H1 (cell line): ENCODE results near the gene PDZD2. TPM values are rescaled to one million over a fixed set of nuclear protein-coding genes. Genes with fewer than 3 reads are reported as not detected.

ENCODE experiments used
- CTCF ChIA-PET: fragments of 300-600 bp; sonication (Branson Sonifier 250); formaldehyde crosslinking; loops from one replicate; lab custom pipeline; 2021; ENCODE audit not compliant: partially characterized antibody; lab: Charles Lee
- POLR2A ChIA-PET: fragments of 300-600 bp; sonication (Branson Sonifier 250); formaldehyde crosslinking; loops from one replicate; lab custom pipeline; 2021; ENCODE audit warnings: inconsistent platforms; ENCODE audit not compliant: partially characterized antibody; lab: Charles Lee
- DNase-seq, 2 experiments: peaks; one replicate each; pipeline versions ENCODE4 v3.0.0 to v3.0.0-alpha.2; 2010 to 2022; ENCODE audit warnings: low spot score in 2 of 2, low read depth in 1 of 2, mixed read lengths in 1 of 2
- FAIRE-seq: peaks from 2 replicates; lab custom pipeline; 2011; peaks lifted over from hg19 to GRCh38; lab: Jason Lieb, UNC
- H2AFZ ChIP-seq: 2 replicates; pipeline ENCODE4 v1.8.1; 2012; ENCODE audit warnings: low read length, inconsistent platforms
- H2AK5ac ChIP-seq: 2 replicates; pipeline ENCODE4 v1.6.1; 2013; ENCODE audit warnings: low read depth, low read length
- H2BK120ac ChIP-seq: replicated peaks from 2 replicates; pipeline ENCODE3; 2013; ENCODE audit warnings: low read depth, low read length, inconsistent platforms
- H2BK12ac ChIP-seq: 2 replicates; pipeline ENCODE4 v1.6.1; 2013; ENCODE audit warnings: low read depth, low read length
- H2BK15ac ChIP-seq: 2 replicates; pipeline ENCODE4 v1.6.1; 2013; ENCODE audit warnings: low read length
- H2BK20ac ChIP-seq: 2 replicates; pipeline ENCODE4 v1.6.1; 2013; ENCODE audit warnings: low read length
- H2BK5ac ChIP-seq: 2 replicates; pipeline ENCODE4 v1.6.1; 2013; ENCODE audit warnings: low read depth, low read length
- H3K14ac ChIP-seq: 2 replicates; pipeline ENCODE4 v1.6.1; 2013; ENCODE audit warnings: inconsistent platforms; ENCODE audit not compliant: insufficient read length
- H3K18ac ChIP-seq: 2 replicates; pipeline ENCODE4 v1.6.1; 2013; ENCODE audit warnings: low read length; ENCODE audit errors: extremely low read depth
- H3K23ac ChIP-seq: 2 replicates; pipeline ENCODE4 v1.6.1; 2013; ENCODE audit warnings: inconsistent platforms; ENCODE audit not compliant: insufficient read length
- H3K23me2 ChIP-seq: 2 replicates; pipeline ENCODE4 v1.6.1; 2013; ENCODE audit warnings: low read depth, low read length
- H3K27ac ChIP-seq: 2 replicates; pipeline ENCODE4 v1.6.1; 2011; ENCODE audit warnings: low read depth, low read length, inconsistent platforms
- H3K27me3 ChIP-seq, 4 experiments: replicated peaks in 1 of 4; 1 replicate in 1 of 4; 2 replicates in 3 of 4; pipeline versions ENCODE4 v1.6.1 to v1.8.1; 2011 to 2013; ENCODE audit warnings: low read length in 3 of 4, mild to moderate bottlenecking in 3 of 4, inconsistent platforms in 2 of 4, mixed read lengths in 2 of 4, moderate library complexity in 1 of 4; ENCODE audit not compliant: control insufficient read depth in 3 of 4, insufficient read depth in 3 of 4; ENCODE audit errors: extremely low read depth in 1 of 4
- H3K36me3 ChIP-seq, 4 experiments: 2 replicates each; pipeline versions ENCODE4 v1.6.1 to v1.8.1; 2011 to 2013; ENCODE audit warnings: mild to moderate bottlenecking in 4 of 4, low read length in 3 of 4, moderate library complexity in 2 of 4, control low read depth in 1 of 4, inconsistent platforms in 1 of 4; ENCODE audit not compliant: insufficient read depth in 4 of 4, control insufficient read depth in 2 of 4
- H3K4ac ChIP-seq: replicated peaks from 2 replicates; pipeline ENCODE3; 2013; ENCODE audit warnings: low read length, low read depth, mixed read lengths, inconsistent platforms; ENCODE audit not compliant: insufficient read length
- H3K4me1 ChIP-seq, 4 experiments: replicated peaks in 1 of 4; 1 replicate in 1 of 4; 2 replicates in 3 of 4; pipeline versions ENCODE4 v1.6.1 to v1.8.1; 2011 to 2013; ENCODE audit warnings: low read length in 3 of 4, inconsistent platforms in 2 of 4, mixed read lengths in 1 of 4; ENCODE audit not compliant: insufficient read depth in 4 of 4, control insufficient read depth in 3 of 4
- H3K4me2 ChIP-seq, 2 experiments: 2 replicates each; pipeline versions ENCODE4 v1.6.1 to v1.8.1; 2011 to 2013; ENCODE audit warnings: low read depth in 2 of 2, low read length in 2 of 2, control low read depth in 1 of 2, inconsistent platforms in 1 of 2, mild to moderate bottlenecking in 1 of 2; ENCODE audit not compliant: insufficient read depth in 1 of 2
- H3K4me3 ChIP-seq, 4 experiments: fragments of 200-600, 300-600 bp in 1 of 4; sonication (generic), shearing (Covaris generic), sonication (Bioruptor Twin) in 1 of 4; 2 replicates each; pipeline versions ENCODE4 v1.5.1 to v1.8.1; 2011 to 2016; ENCODE audit warnings: low read length in 4 of 4, low read depth in 3 of 4, control low read depth in 2 of 4, inconsistent platforms in 2 of 4, mild to moderate bottlenecking in 2 of 4, mixed read lengths in 1 of 4, moderate library complexity in 1 of 4; ENCODE audit not compliant: insufficient read depth in 2 of 4; ENCODE audit errors: extremely low read depth in 1 of 4
- H3K56ac ChIP-seq: replicated peaks from 2 replicates; pipeline ENCODE3; 2013; ENCODE audit warnings: low read depth, mild to moderate bottlenecking, mixed read lengths, low read length, inconsistent platforms; ENCODE audit not compliant: insufficient read length
- H3K79me1 ChIP-seq: 2 replicates; pipeline ENCODE4 v1.6.1; 2013; ENCODE audit warnings: low read depth, low read length, control low read depth
- H3K79me2 ChIP-seq, 2 experiments: 2 replicates each; pipeline versions ENCODE4 v1.6.1 to v1.8.1; 2012 to 2013; ENCODE audit warnings: low read length in 2 of 2, mild to moderate bottlenecking in 2 of 2, inconsistent platforms in 1 of 2; ENCODE audit not compliant: insufficient read depth in 2 of 2, control insufficient read depth in 1 of 2
- H3K9ac ChIP-seq, 4 experiments: replicated peaks in 1 of 4; 1 replicate in 1 of 4; 2 replicates in 3 of 4; pipeline versions ENCODE4 v1.6.1 to v1.8.1; 2011 to 2013; ENCODE audit warnings: low read depth in 3 of 4, low read length in 3 of 4, control low read depth in 2 of 4, mild to moderate bottlenecking in 2 of 4, moderate library complexity in 2 of 4, inconsistent platforms in 1 of 4; ENCODE audit errors: extremely low read depth in 1 of 4
- H3K9me3 ChIP-seq, 2 experiments: 2 replicates each; pipeline versions ENCODE4 v1.6.1 to v1.8.1; 2012 to 2013; ENCODE audit warnings: mild to moderate bottlenecking in 2 of 2, moderate library complexity in 2 of 2, control low read depth in 1 of 2, inconsistent platforms in 1 of 2, low read depth in 1 of 2, low read length in 1 of 2, mixed read lengths in 1 of 2; ENCODE audit not compliant: insufficient read depth in 2 of 2
- H4K20me1 ChIP-seq, 2 experiments: replicated peaks in 1 of 2; 2 replicates each; pipeline versions ENCODE3 to v1.8.1; 2011 to 2013; ENCODE audit warnings: inconsistent platforms in 2 of 2, low read length in 2 of 2, mild to moderate bottlenecking in 1 of 2; ENCODE audit not compliant: insufficient read depth in 2 of 2, control insufficient read depth in 1 of 2
- H4K5ac ChIP-seq: 2 replicates; pipeline ENCODE4 v1.6.1; 2013; ENCODE audit warnings: low read length, low read depth, mixed read lengths, inconsistent platforms; ENCODE audit not compliant: insufficient read length
- H4K8ac ChIP-seq: 2 replicates; pipeline ENCODE4 v1.8.0; 2013; ENCODE audit warnings: mild to moderate bottlenecking, moderate library complexity, low read length, inconsistent platforms; ENCODE audit not compliant: insufficient read depth; ENCODE audit errors: extremely low read depth
- H4K91ac ChIP-seq: replicated peaks from 2 replicates; pipeline ENCODE3; 2013; ENCODE audit warnings: low read length, mixed read lengths, inconsistent platforms; ENCODE audit not compliant: insufficient read length
- BCL11A ChIP-seq, 2 experiments: IDR thresholded peaks; one replicate each; pipeline ENCODE4 v1.6.1; 2011; ENCODE audit warnings: low read depth in 2 of 2, low read length in 2 of 2, mild to moderate bottlenecking in 2 of 2
- CBX8 ChIP-seq: fragments of 300-800, 300-1000 bp; sonication (generic); IDR thresholded peaks from 2 replicates; pipeline ENCODE4 v1.7.1; 2016; ENCODE audit warnings: low read depth, low read length, borderline replicate concordance
- GTF2F1 ChIP-seq: IDR thresholded peaks from 2 replicates; pipeline ENCODE4 v1.6.1; 2012; ENCODE audit warnings: low read depth, low read length, improper control_type of control experiment, borderline replicate concordance
- WGBS, 2 experiments: shearing (Covaris generic) in 1 of 2; methylation state at CpG; one replicate each; pipeline versions ENCODE4 v1.1.6 to v1.1.7; 2013 to 2015; ENCODE audit warnings: low lambda C conversion rate in 2 of 2, mixed read lengths in 2 of 2, inconsistent platforms in 1 of 2, low coverage in 1 of 2, missing lambda C conversion rate in 1 of 2; ENCODE audit not compliant: insufficient replicate concordance in 2 of 2, insufficient coverage in 1 of 2, insufficient read length in 1 of 2; ENCODE audit errors: extremely low coverage in 1 of 2, missing lambda C conversion rate in 1 of 2; 5-methylcytosine and 5-hydroxymethylcytosine counted together
- polyA plus RNA-seq, 7 experiments: library from polyadenylated mRNA; depleted of rRNA in 3 of 7; stranded (reverse) in 5 of 7; unstranded in 2 of 7; fragments of >200 nt in 5 of 7; fragments of 200-250 nt in 2 of 7; gene quantifications; 1 replicate in 5 of 7; 2 replicates in 1 of 7; 4 replicates in 1 of 7; pipeline versions ENCODE4 v1.2.1 to v1.2.3, GENCODE V29; 2011 to 2013; ENCODE audit warnings: missing spikeins in 2 of 7, mixed read lengths in 2 of 7
- total RNA-seq: library from RNA; stranded (reverse); fragmentation: NEBNext Ultra II Directional; extraction: Animal tissue kit (Norgen Biotek cat#: 25700); gene quantifications from 2 replicates; pipeline ENCODE4 v1.2.1, GENCODE V29; 2021

The PDZD2 gene
- total and polyA plus RNA-seq, 2 of the 8 experiments (the other 6 are each of a cell fraction or from before 2014, with no cell fraction given), result 1.2 to 6.8 TPM

- H3K79me2 ChIP-seq, result no peaks in the 10 kb centered on the region
- H4K91ac ChIP-seq, result no peak overlapping the region
- H4K5ac ChIP-seq, result no peak overlapping the region
- H3K27me3 ChIP-seq, result no peaks in the 10 kb centered on the region
- H3K4ac ChIP-seq, result no peak overlapping the region
- no peak overlapping the region for H3K14ac ChIP-seq
- no peak overlapping the region for H2BK12ac ChIP-seq
- ChIA-PET POLR2A (no interaction called here), CTCF (interaction anchor here (2.0 kb wide), 1 partner anchor 13 kb away, joined by 11 read pairs; the partner anchor contains the start of gene PDZD2)
- 92% methylated on average over 3 of the region's 3 CpGs; no CpG with 5 or more reads in 1 of the 2 experiments for WGBS, 2 experiments
- H2AFZ ChIP-seq, result no peak overlapping the region
- H3K9ac ChIP-seq, result no peak overlapping the region
- H2BK120ac ChIP-seq, result no peak overlapping the region
- FAIRE-seq (no peak), DNase-seq (no peak)
- H3K23me2 ChIP-seq, result no peaks in the 10 kb centered on the region
- H3K79me1 ChIP-seq, result no peaks in the 10 kb centered on the region
- H3K36me3 ChIP-seq, result no peaks in the 10 kb centered on the region; a peak in 1 of 8 replicates
- no peaks in the 10 kb centered on the region for H4K20me1 ChIP-seq
- H2BK20ac ChIP-seq, result no peak overlapping the region
- no peak overlapping the region for H3K4me3 ChIP-seq
- no peak overlapping the region for H2BK5ac ChIP-seq
- H3K4me1 ChIP-seq, result peaks cover 0 to 5% (median 2%) of the 10 kb centered on the region in 4 experiments; a peak in 3 of 7 replicates
- no peaks in the 10 kb centered on the region for H3K9me3 ChIP-seq
- no peak overlapping the region for H2AK5ac ChIP-seq
- H3K4me2 ChIP-seq, result no peak overlapping the region
- H3K23ac ChIP-seq, result no peak overlapping the region
- no peak overlapping the region for H4K8ac ChIP-seq
- H3K18ac ChIP-seq, result no peak overlapping the region
- H3K56ac ChIP-seq, result no peak overlapping the region
- H2BK15ac ChIP-seq, result no peak overlapping the region
- no peak overlapping the region for H3K27ac ChIP-seq
- TF ChIP-seq GTF2F1 (no peak), BCL11A (IDR thresholded peaks at IDR 0.05; ENCODE audit: low read depth in 2 of 2, low read length in 2 of 2) (no peak), CBX8 (no peak)
Measured at GRCh38 chr5:31651241-31651640, 12.3 kb downstream of the PDZD2 start.
